ENCODE results near the gene BRSK2. TPM values are rescaled to one million over a fixed set of nuclear protein-coding genes. Genes with fewer than 3 reads are reported as not detected.
A peak's percentile ranks its signal among the peaks of the same experiment; 100 is the strongest.

The BRSK2 gene
- total and polyA plus RNA-seq, 7 donors = 0.19 to 0.78 (median 0.32) TPM

DNA sequence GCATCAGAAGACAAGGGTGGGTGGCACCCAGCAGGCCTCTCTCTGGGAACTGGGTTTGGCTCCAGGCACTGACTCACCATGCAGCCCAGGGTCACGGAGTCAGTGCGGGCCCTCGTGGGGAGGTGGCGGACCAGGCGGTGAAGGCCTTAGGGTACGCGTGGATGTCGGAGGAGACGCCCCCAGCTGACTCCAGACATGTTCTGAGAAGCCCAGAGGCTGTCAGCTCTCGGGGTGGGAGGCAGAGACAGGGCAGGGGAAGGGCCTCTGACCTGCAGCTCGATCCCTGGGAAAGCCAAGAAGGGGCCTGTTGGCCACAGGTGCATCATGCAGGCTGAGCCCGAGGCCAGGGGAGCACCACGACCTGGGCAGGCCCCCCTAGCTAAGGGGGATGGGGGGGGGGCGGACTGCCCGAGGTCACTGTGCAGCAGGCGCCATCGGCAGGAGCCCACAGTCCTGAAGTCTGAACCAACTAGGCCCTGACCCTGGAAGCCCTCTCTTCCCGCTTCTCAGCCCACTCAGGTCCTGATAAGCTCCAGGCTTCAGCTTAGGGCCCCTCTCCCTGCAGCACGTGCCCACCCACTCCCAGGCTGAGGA lies 78.8 kb downstream of the BRSK2 start:
- Histone ChIP-seq H3K27me3 (ENCODE audit: insufficient read depth in 3 of 3, low read length in 2 of 3) (no peaks in the 10 kb centered on the region), H3K4me3 (no peak overlapping the region), H3K4me1 (no peaks in the 10 kb centered on the region), H3K9me3 (no peaks in the 10 kb centered on the region), H3K27ac (no peak overlapping the region), H3K36me3 (ENCODE audit: insufficient read depth in 1 of 2, low read depth in 1 of 2) (peaks cover 0 to 52% of the 10 kb centered on the region in 2 donors)
- 85 to 87% (median 85%) methylated on average over 19 of the region's 19 CpGs for WGBS, 3 donors
- DNase-seq (no peak), ATAC-seq (peak in 1 of 4 donors; percentile 3)
- TF ChIP-seq CTCF (IDR thresholded peaks at IDR 0.05) = no peak
- intact Hi-C loops (cut with DNase I) = no loop called here

- TF ChIP-seq CTCF (IDR thresholded peaks at IDR 0.05) = no peak
- Histone ChIP-seq H3K4me1 (no peaks in the 10 kb centered on the region), H3K27ac (no peak overlapping the region), H3K36me3 (ENCODE audit: insufficient read depth in 1 of 2, low read depth in 1 of 2) (peaks cover 0 to 61% of the 10 kb centered on the region in 2 donors), H3K27me3 (ENCODE audit: insufficient read depth in 3 of 3, low read length in 2 of 3) (no peaks in the 10 kb centered on the region), H3K4me3 (no peak overlapping the region), H3K9me3 (no peaks in the 10 kb centered on the region)
- 80 to 84% (median 84%) methylated on average over 19 of the region's 19 CpGs for WGBS, 3 donors
- intact Hi-C loops (cut with DNase I) = no loop called here
- DNase-seq (peak in 1 of 2 donors; percentile 45), ATAC-seq (no peak)
Observed at GRCh38 chr11:1469287-1469910, 79.7 kb downstream of the BRSK2 start.

- 83 to 91% (median 88%) methylated on average over 35 of the region's 35 CpGs for WGBS, 3 donors
- intact Hi-C loops (cut with DNase I) = no loop called here
- no peak for TF ChIP-seq CTCF (IDR thresholded peaks at IDR 0.05)
- ATAC-seq (no peak), DNase-seq (peak; percentile 17 to 46)
- Histone ChIP-seq H3K4me3 (no peak overlapping the region), H3K9me3 (no peaks in the 10 kb centered on the region), H3K27me3 (ENCODE audit: insufficient read depth in 3 of 3, low read length in 2 of 3) (no peaks in the 10 kb centered on the region), H3K36me3 (ENCODE audit: insufficient read depth in 1 of 2, low read depth in 1 of 2) (peaks cover 0 to 68% of the 10 kb centered on the region in 2 donors), H3K4me1 (no peaks in the 10 kb centered on the region), H3K27ac (no peak overlapping the region)
Observed at GRCh38 chr11:1469911-1470680, 80.4 kb downstream of the BRSK2 start.

DNA sequence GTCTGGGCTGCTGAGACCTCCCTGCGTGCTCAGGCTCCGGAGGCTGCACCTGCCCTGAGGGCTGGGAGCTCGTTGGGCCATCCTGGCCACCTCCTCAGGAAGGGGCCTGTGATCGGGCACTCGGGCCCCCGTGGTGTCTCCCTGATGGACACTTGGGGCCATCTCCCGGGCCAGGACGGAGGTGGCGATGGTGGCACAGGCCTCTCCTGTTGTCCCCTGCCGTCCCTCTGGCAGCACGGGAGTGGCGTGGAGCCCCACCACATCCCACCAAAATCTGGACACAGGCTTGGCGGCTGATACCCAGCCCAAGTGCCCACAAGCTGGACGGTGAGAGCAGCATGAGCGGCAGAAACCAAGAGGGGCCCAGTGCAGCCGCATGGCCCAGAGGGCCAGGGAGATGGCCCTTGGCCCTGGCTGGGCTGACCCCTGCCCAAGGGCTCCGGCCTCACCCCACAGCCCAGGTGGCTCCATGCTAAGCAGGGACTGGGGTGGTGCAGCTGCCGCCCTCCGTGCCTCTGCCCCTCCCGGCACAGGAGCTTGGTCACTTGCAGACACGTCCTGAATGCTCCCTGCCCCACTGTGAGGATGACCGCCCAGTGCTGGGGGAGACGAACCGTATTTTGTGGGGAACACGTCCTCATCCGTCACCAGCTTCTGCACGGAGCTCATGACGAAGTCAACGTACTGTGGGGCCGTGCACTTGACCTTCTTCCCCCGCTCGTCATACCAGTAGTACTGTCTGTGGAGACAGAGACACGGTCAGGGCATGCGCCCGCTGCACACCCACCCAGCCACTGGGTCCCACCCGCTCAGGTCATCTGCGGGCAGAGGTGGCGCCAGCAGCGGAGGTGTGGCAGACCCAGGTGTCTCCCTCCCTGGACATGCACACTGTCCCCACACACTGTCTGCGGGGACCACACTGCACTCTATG lies 81.2 kb downstream of the BRSK2 start:
- WGBS, 3 donors = 90 to 94% (median 94%) methylated on average over 40 of the region's 40 CpGs
- no peak for TF ChIP-seq CTCF (IDR thresholded peaks at IDR 0.05)
- Histone ChIP-seq H3K27me3 (ENCODE audit: insufficient read depth in 3 of 3, low read length in 2 of 3) (no peaks in the 10 kb centered on the region), H3K36me3 (ENCODE audit: insufficient read depth in 1 of 2, low read depth in 1 of 2) (peaks cover 0 to 76% of the 10 kb centered on the region in 2 donors), H3K9me3 (no peaks in the 10 kb centered on the region), H3K4me1 (no peaks in the 10 kb centered on the region), H3K27ac (no peak overlapping the region), H3K4me3 (no peak overlapping the region)
- ATAC-seq = no peak
- intact Hi-C loops (cut with DNase I) = no loop called here
- DNase-seq = peak; percentile 9 to 49
